ENCODE data around the gene TAOK3.

TAOK3 gene

DNA sequence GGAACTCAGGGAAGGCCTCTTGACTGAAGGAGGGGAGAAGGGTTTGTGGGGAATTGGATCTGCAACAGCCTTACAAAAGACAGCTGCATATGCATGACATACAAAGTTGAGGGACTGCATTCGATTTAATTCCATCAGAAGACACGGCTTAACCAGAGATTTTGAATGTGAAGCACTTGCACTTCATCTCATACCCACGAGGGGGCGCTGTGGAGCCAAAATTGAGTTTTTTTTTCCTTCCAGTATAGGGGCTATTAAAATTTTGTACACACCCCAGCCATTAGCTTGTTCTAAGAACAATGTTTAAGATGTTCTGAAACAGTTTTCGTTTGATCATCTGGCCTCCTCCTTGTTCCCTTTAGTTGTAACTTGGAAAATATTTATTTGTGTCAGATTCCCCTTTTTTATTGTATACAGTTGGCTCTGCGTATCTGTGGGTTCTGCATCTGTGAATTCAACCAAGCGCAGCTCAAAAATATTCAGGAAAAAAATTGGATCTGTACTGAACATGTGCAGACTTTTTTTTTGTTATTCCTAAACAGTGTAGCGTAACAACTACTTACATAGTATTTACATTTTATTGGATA is 5.3 kb upstream of the TAOK3 start:
- no peaks in the 10 kb centered on the region for H3K9me3 ChIP-seq (ENCODE audit: control extremely low read depth in 1 of 5, control insufficient read depth in 4 of 5, insufficient read depth in 2 of 5, low read depth in 1 of 5, low read length in 4 of 5)
- CTCF ChIA-PET: interaction anchor here (0.8 to 7.2 kb wide), 12 partner anchors 13 to 213 kb away, joined by 3 to 135 read pairs (median 6); no protein-coding TSS in a partner anchor
- H3K36me3 ChIP-seq (ENCODE audit: control insufficient read depth in 4 of 4, insufficient read depth in 4 of 4, low read length in 3 of 4): peaks cover 4 to 31% (median 22%) of the 10 kb centered on the region in 4 experiments
- peak overlapping the region in 6 of 7 experiments; percentile 77 to 98 (median 88) for H3K4me3 ChIP-seq (ENCODE audit: control insufficient read depth in 1 of 7, extremely low read depth in 1 of 7, insufficient read depth in 4 of 7, low read depth in 2 of 7, low read length in 6 of 7)
- peak; percentile 66 to 84 (median 77) for DNase-seq
- H3K27ac ChIP-seq (ENCODE audit: insufficient read depth in 1 of 2, low read depth in 1 of 2, low read length in 2 of 2, poor library complexity in 1 of 2, severe bottlenecking in 2 of 2): peak overlapping the region in 1 of 2 experiments; percentile 95
- H3K27me3 ChIP-seq (replicated peaks in 2 of 5; ENCODE audit: control insufficient read depth in 4 of 5, insufficient read depth in 5 of 5, low read length in 4 of 5): no peaks in the 10 kb centered on the region
- WGBS (ENCODE audit: insufficient coverage): 0% methylated on average over 2 of the region's 8 CpGs
- peaks cover 29 to 41% (median 33%) of the 10 kb centered on the region in 4 experiments for H3K4me1 ChIP-seq (ENCODE audit: control extremely low read depth in 1 of 4, control insufficient read depth in 4 of 4, insufficient read depth in 4 of 4, low read length in 3 of 4)
- POLR2A ChIA-PET: interaction anchor here (0.6 to 0.7 kb wide), 3 partner anchors 39 to 214 kb away, joined by 3 to 5 read pairs (median 3); no protein-coding TSS in a partner anchor

DNA sequence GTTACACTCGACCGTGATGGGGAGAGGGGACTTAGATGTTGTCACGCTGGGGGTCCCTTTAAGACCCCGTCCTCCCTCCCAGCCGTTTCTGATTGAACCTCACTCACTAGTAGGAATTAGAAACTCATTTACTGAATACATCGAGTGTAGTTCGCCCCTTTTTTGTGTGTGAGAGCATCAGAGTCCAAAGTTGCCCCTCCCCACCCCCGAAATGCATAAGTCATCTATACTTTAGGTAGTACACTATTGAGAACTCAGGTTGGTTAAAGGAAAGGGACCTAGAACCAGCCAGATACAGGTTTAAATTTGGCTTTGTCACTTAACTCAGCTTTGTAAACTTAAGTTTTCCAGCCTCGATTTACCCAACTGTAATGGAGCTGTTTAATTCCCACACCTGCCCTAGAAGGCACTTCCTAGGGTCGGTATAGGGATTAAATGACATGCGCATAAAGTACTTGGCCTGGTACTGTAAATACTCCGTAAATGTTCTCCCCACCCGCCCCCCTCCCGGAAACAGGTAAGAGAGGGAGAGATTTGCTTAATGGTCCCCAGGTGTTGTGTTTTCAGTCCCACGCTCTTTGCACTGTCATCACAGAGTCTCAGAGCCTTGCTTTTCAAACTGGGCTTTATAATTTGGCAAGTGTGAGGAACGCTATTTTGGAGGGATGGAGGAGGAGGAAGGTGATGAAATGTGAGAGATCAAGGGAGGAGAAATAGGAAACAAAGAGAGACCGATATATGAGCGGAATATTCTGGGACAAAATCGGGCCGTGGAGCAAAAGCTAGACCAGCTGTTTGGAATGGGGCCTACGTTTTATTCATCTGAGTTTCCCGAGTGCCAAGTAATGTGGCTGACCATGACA is 4.5 kb upstream of the TAOK3 start:
- peak overlapping the region; percentile 92 to 95 for H3K27ac ChIP-seq (ENCODE audit: insufficient read depth in 1 of 2, low read depth in 1 of 2, low read length in 2 of 2, poor library complexity in 1 of 2, severe bottlenecking in 2 of 2)
- peaks cover 4 to 26% (median 19%) of the 10 kb centered on the region in 4 experiments for H3K36me3 ChIP-seq (ENCODE audit: control insufficient read depth in 4 of 4, insufficient read depth in 4 of 4, low read length in 3 of 4)
- H3K27me3 ChIP-seq (replicated peaks in 2 of 5; ENCODE audit: control insufficient read depth in 4 of 5, insufficient read depth in 5 of 5, low read length in 4 of 5): no peaks in the 10 kb centered on the region
- WGBS (ENCODE audit: insufficient coverage): 13% methylated on average over 12 of the region's 22 CpGs
- H3K4me1 ChIP-seq (ENCODE audit: control extremely low read depth in 1 of 4, control insufficient read depth in 4 of 4, insufficient read depth in 4 of 4, low read length in 3 of 4): peaks cover 29 to 41% (median 33%) of the 10 kb centered on the region in 4 experiments
- ChIA-PET CTCF (interaction anchor here (0.7 to 7.2 kb wide), 29 partner anchors 10 to 226 kb away, joined by 3 to 135 read pairs (median 5); no protein-coding TSS in a partner anchor), POLR2A (interaction anchor here (0.6 to 1.6 kb wide), 2 partner anchors 39 to 77 kb away, joined by 3 to 11 read pairs; no protein-coding TSS in a partner anchor)
- no peak for DNase-seq
- no peaks in the 10 kb centered on the region for H3K9me3 ChIP-seq (ENCODE audit: control extremely low read depth in 1 of 5, control insufficient read depth in 4 of 5, insufficient read depth in 2 of 5, low read depth in 1 of 5, low read length in 4 of 5)
- peak overlapping the region; percentile 77 to 98 (median 88) for H3K4me3 ChIP-seq (ENCODE audit: control insufficient read depth in 1 of 7, extremely low read depth in 1 of 7, insufficient read depth in 4 of 7, low read depth in 2 of 7, low read length in 6 of 7)

DNA sequence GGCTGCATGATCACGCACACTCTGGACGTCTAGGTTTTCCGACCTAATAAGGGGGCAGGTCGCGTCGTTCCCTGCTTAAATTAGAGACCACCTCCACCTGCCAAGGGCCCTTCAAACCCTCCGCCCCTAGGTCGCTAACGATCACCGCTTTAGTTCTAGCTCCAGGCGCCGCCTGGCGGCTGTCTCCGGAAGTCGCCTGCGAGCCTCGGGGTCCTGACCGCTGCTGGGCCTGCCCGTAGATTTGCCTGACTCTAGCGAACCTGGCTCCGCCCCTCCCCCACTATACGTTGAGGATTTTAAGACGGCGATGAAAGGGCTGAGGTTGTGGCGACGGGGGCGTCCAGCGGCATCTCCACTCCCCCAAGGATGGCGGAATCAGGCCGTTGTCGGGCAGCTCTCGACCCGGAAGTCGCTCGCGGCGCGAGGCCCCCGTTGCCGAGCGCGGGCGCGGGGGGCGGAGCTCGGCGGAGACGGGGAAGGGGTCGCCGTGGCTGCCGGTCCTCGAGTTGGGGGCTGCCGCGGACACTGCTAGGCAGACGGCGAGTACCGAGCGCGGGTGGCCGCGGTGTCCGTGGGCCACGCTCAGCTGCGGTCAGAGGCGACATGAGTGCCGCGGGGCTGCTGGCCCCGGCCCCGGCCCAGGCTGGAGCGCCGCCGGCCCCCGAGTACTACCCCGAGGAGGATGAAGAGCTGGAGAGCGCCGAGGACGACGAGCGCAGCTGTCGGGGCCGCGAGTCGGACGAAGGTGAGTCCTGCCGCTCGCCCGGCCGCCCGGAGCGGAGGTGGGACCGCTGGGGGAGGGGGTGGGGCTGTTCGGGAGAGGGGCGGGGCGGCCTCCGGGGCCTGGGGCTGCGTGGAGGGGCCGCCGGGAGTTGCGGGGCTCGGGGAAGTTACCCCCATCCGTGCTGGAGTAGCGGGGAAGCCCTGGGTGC is 3.6 kb upstream of the TAOK3 start, which contains the start of gene SUDS3:
Gene SUDS3, plus strand, starts transcription at position 467 of the 932 bp plus-strand sequence. Its CDS starts 137 bp downstream, at position 604.
- WGBS (ENCODE audit: insufficient coverage): under 1% methylated on average over 64 of the region's 102 CpGs
- H3K9me3 ChIP-seq (ENCODE audit: control extremely low read depth in 1 of 5, control insufficient read depth in 4 of 5, insufficient read depth in 2 of 5, low read depth in 1 of 5, low read length in 4 of 5): no peaks in the 10 kb centered on the region
- H3K27ac ChIP-seq (ENCODE audit: insufficient read depth in 1 of 2, low read depth in 1 of 2, low read length in 2 of 2, poor library complexity in 1 of 2, severe bottlenecking in 2 of 2): peak within 1 kb of the TSS; percentile 92 to 95
- peak; percentile 86 to 92 (median 87) for DNase-seq
- peaks cover 29 to 41% (median 33%) of the 10 kb centered on the region in 4 experiments for H3K4me1 ChIP-seq (ENCODE audit: control extremely low read depth in 1 of 4, control insufficient read depth in 4 of 4, insufficient read depth in 4 of 4, low read length in 3 of 4)
- ChIA-PET CTCF (interaction anchor here (0.7 to 7.2 kb wide), 44 partner anchors 8 to 312 kb away, joined by 3 to 135 read pairs (median 5); no protein-coding TSS in a partner anchor), POLR2A (interaction anchor here (0.7 to 1.6 kb wide), 6 partner anchors 19 to 240 kb away, joined by 3 to 11 read pairs (median 4); partner anchors contain the start of gene PEBP1)
- H3K36me3 ChIP-seq (ENCODE audit: control insufficient read depth in 4 of 4, insufficient read depth in 4 of 4, low read length in 3 of 4): peaks cover 4 to 17% (median 14%) of the 10 kb centered on the region in 4 experiments
- H3K4me3 ChIP-seq (ENCODE audit: control insufficient read depth in 1 of 7, extremely low read depth in 1 of 7, insufficient read depth in 4 of 7, low read depth in 2 of 7, low read length in 6 of 7): peak within 1 kb of the TSS; percentile 77 to 98 (median 88)
- H3K27me3 ChIP-seq (replicated peaks in 2 of 5; ENCODE audit: control insufficient read depth in 4 of 5, insufficient read depth in 5 of 5, low read length in 4 of 5): no peaks in the 10 kb centered on the region

- POLR2A ChIA-PET: interaction anchor here (0.7 to 1.6 kb wide), 4 partner anchors 18 to 165 kb away, joined by 3 to 11 read pairs (median 7); no protein-coding TSS in a partner anchor
- H3K4me3 ChIP-seq (ENCODE audit: control insufficient read depth in 1 of 7, extremely low read depth in 1 of 7, insufficient read depth in 4 of 7, low read depth in 2 of 7, low read length in 6 of 7): peak overlapping the region in 4 of 7 experiments; percentile 77 to 98 (median 85)
- H3K27ac ChIP-seq (ENCODE audit: insufficient read depth in 1 of 2, low read depth in 1 of 2, low read length in 2 of 2, poor library complexity in 1 of 2, severe bottlenecking in 2 of 2): peak overlapping the region; percentile 92 to 95
- H3K36me3 ChIP-seq (ENCODE audit: control insufficient read depth in 4 of 4, insufficient read depth in 4 of 4, low read length in 3 of 4): peaks cover 4 to 11% (median 10%) of the 10 kb centered on the region in 4 experiments
- no peak for DNase-seq
- CTCF ChIA-PET: interaction anchor here (0.8 to 7.2 kb wide), 37 partner anchors 8 to 311 kb away, joined by 3 to 135 read pairs (median 5); no protein-coding TSS in a partner anchor
- H3K4me1 ChIP-seq (ENCODE audit: control extremely low read depth in 1 of 4, control insufficient read depth in 4 of 4, insufficient read depth in 4 of 4, low read length in 3 of 4): peaks cover 34 to 48% (median 40%) of the 10 kb centered on the region in 4 experiments
- H3K27me3 ChIP-seq (replicated peaks in 2 of 5; ENCODE audit: control insufficient read depth in 4 of 5, insufficient read depth in 5 of 5, low read length in 4 of 5): no peaks in the 10 kb centered on the region
- H3K9me3 ChIP-seq (ENCODE audit: control extremely low read depth in 1 of 5, control insufficient read depth in 4 of 5, insufficient read depth in 2 of 5, low read depth in 1 of 5, low read length in 4 of 5): no peaks in the 10 kb centered on the region
- 89% methylated on average over 9 of the region's 10 CpGs for WGBS (ENCODE audit: insufficient coverage)
These were observed 2.6 kb upstream of the TAOK3 start for GRCh38 chr12:118375348-118375747.

GRCh38 chr12:118374909-118375308 is 2.2 kb upstream of the TAOK3 start:
- Histone ChIP-seq H3K27me3 (replicated peaks in 2 of 5; ENCODE audit: control insufficient read depth in 4 of 5, insufficient read depth in 5 of 5, low read length in 4 of 5) (no peaks in the 10 kb centered on the region), H3K9me3 (ENCODE audit: control extremely low read depth in 1 of 5, control insufficient read depth in 4 of 5, insufficient read depth in 2 of 5, low read depth in 1 of 5, low read length in 4 of 5) (no peaks in the 10 kb centered on the region), H3K36me3 (ENCODE audit: control insufficient read depth in 4 of 4, insufficient read depth in 4 of 4, low read length in 3 of 4) (peaks cover 4 to 7% (median 6%) of the 10 kb centered on the region in 4 experiments), H3K27ac (ENCODE audit: insufficient read depth in 1 of 2, low read depth in 1 of 2, low read length in 2 of 2, poor library complexity in 1 of 2, severe bottlenecking in 2 of 2) (no peak overlapping the region), H3K4me3 (ENCODE audit: control insufficient read depth in 1 of 7, extremely low read depth in 1 of 7, insufficient read depth in 4 of 7, low read depth in 2 of 7, low read length in 6 of 7) (no peak overlapping the region), H3K4me1 (ENCODE audit: control extremely low read depth in 1 of 4, control insufficient read depth in 4 of 4, insufficient read depth in 4 of 4, low read length in 3 of 4) (peaks cover 35 to 52% (median 43%) of the 10 kb centered on the region in 4 experiments)
- DNase-seq: no peak
- CTCF ChIA-PET: interaction anchor here (0.9 to 7.2 kb wide), 21 partner anchors 8 to 310 kb away, joined by 3 to 135 read pairs (median 7); no protein-coding TSS in a partner anchor
- WGBS (ENCODE audit: insufficient coverage): 88% methylated on average over 2 of the region's 5 CpGs
- POLR2A ChIA-PET: no interaction called here

Measured in common myeloid progenitor, CD34-positive (primary cell).